KMS-11 (cell line): ENCODE data around the gene THPO.

Experiments used
- H2AFZ ChIP-seq: fragments of 200-600 bp; sonication (generic); 2 replicates; pipeline ENCODE4 v1.6.1; 2016; ENCODE audit warnings: antibody characterized with exemption, mixed run types, low read depth
- H3K27ac ChIP-seq: fragments of 200-600 bp; sonication (generic); 2 replicates; pipeline ENCODE4 v1.6.1; 2016; ENCODE audit warnings: mild to moderate bottlenecking, mixed run types
- H3K27me3 ChIP-seq: fragments of 200-600 bp; sonication (generic); 2 replicates; pipeline ENCODE4 v1.6.1; 2017; ENCODE audit warnings: mild to moderate bottlenecking, low read depth, mixed run types, moderate library complexity; ENCODE audit not compliant: insufficient read depth
- H3K36me3 ChIP-seq: fragments of 200-600 bp; sonication (generic); 2 replicates; pipeline ENCODE4 v1.6.1; 2017; ENCODE audit warnings: mild to moderate bottlenecking, mixed run types; ENCODE audit not compliant: insufficient read depth
- H3K4me1 ChIP-seq: fragments of 200-600 bp; sonication (generic); 2 replicates; pipeline ENCODE4 v1.6.1; 2016; ENCODE audit warnings: mild to moderate bottlenecking, low read depth, mixed run types; ENCODE audit not compliant: poor library complexity, severe bottlenecking
- H3K4me2 ChIP-seq: fragments of 200-600 bp; sonication (generic); 2 replicates; pipeline ENCODE4 v1.7.0; 2016; ENCODE audit warnings: mild to moderate bottlenecking, mixed run types
- H3K4me3 ChIP-seq: fragments of 200-600 bp; sonication (generic); IDR thresholded peaks from 2 replicates; pipeline ENCODE4 v1.6.1; 2017; ENCODE audit warnings: low read depth, low read length, mixed read lengths; ENCODE audit not compliant: insufficient read depth
- H3K79me2 ChIP-seq: fragments of 200-600 bp; sonication (generic); 2 replicates; pipeline ENCODE4 v1.6.1; 2016; ENCODE audit warnings: low read depth, mixed run types; ENCODE audit not compliant: insufficient read depth
- H3K9ac ChIP-seq: fragments of 200-600 bp; sonication (generic); 2 replicates; pipeline ENCODE4 v1.6.1; 2016; ENCODE audit warnings: mild to moderate bottlenecking, mixed run types
- H4K20me1 ChIP-seq: fragments of 200-600 bp; sonication (generic); 2 replicates; pipeline ENCODE4 v1.6.1; 2016; ENCODE audit warnings: mild to moderate bottlenecking, mixed run types; ENCODE audit not compliant: insufficient read depth
- CTCF ChIP-seq: fragments of 200-600 bp; sonication (generic); conservative IDR thresholded peaks from 2 replicates; pipeline ENCODE4 v1.6.1; 2017; ENCODE audit warnings: low read depth, mild to moderate bottlenecking, antibody characterized with exemption, low read length, moderate library complexity, mixed read lengths

Gene THPO

GRCh38 chr3:184360929-184361531, 17.0 kb downstream of the THPO start:
- H3K4me1 ChIP-seq = peaks cover 14% of the 10 kb centered on the region
- H3K4me2 ChIP-seq = peak overlapping the region; percentile 85
- H3K4me3 ChIP-seq = no peak overlapping the region
- TF ChIP-seq CTCF = no peak
- peak overlapping the region; percentile 45 for H2AFZ ChIP-seq
- no peaks in the 10 kb centered on the region for H4K20me1 ChIP-seq
- H3K27ac ChIP-seq = no peak overlapping the region; the same call in 1 of the 2 replicates
- H3K9ac ChIP-seq = peak overlapping the region; percentile 60; the same call in 1 of the 2 replicates
- H3K79me2 ChIP-seq = peaks cover 19% of the 10 kb centered on the region
- H3K27me3 ChIP-seq = no peaks in the 10 kb centered on the region
- peaks cover 5% of the 10 kb centered on the region; the same call in 1 of the 2 replicates for H3K36me3 ChIP-seq

GRCh38 chr3:184360070-184360928, 17.7 kb downstream of the THPO start:
- no peaks in the 10 kb centered on the region for H4K20me1 ChIP-seq
- peak overlapping the region; percentile 45; the same call in 1 of the 2 replicates for H2AFZ ChIP-seq
- no peaks in the 10 kb centered on the region for H3K27me3 ChIP-seq
- peaks cover 4% of the 10 kb centered on the region; the same call in 1 of the 2 replicates for H3K36me3 ChIP-seq
- H3K79me2 ChIP-seq = peaks cover 19% of the 10 kb centered on the region
- no peak overlapping the region for H3K4me3 ChIP-seq
- peak overlapping the region; percentile 85 for H3K4me2 ChIP-seq
- no peak for TF ChIP-seq CTCF
- H3K9ac ChIP-seq = peak overlapping the region; percentile 60; the same call in 1 of the 2 replicates
- H3K27ac ChIP-seq = no peak overlapping the region
- peaks cover 14% of the 10 kb centered on the region for H3K4me1 ChIP-seq

- no peaks in the 10 kb centered on the region for H3K27me3 ChIP-seq
- H2AFZ ChIP-seq = no peak overlapping the region
- H4K20me1 ChIP-seq = no peaks in the 10 kb centered on the region
- no peak overlapping the region for H3K9ac ChIP-seq
- H3K79me2 ChIP-seq = peaks cover 12% of the 10 kb centered on the region
- H3K4me3 ChIP-seq = no peak overlapping the region
- no peaks in the 10 kb centered on the region for H3K36me3 ChIP-seq
- H3K4me2 ChIP-seq = no peak overlapping the region
- peaks cover 14% of the 10 kb centered on the region for H3K4me1 ChIP-seq
- no peak for TF ChIP-seq CTCF
- no peak overlapping the region for H3K27ac ChIP-seq
These were observed 18.4 kb downstream of the THPO start for GRCh38 chr3:184359610-184360009.

GRCh38 chr3:184358921-184359350, 19.1 kb downstream of the THPO start:
- Histone ChIP-seq H3K79me2 (peaks cover 5% of the 10 kb centered on the region), H3K27me3 (no peaks in the 10 kb centered on the region), H3K4me1 (peaks cover 8% of the 10 kb centered on the region), H3K4me2 (no peak overlapping the region), H4K20me1 (no peaks in the 10 kb centered on the region), H2AFZ (no peak overlapping the region), H3K27ac (no peak overlapping the region), H3K9ac (no peak overlapping the region), H3K36me3 (no peaks in the 10 kb centered on the region), H3K4me3 (no peak overlapping the region)
- TF ChIP-seq CTCF = no peak
